Keratinocyte (primary cell): ENCODE results near the gene TECR. TPM values are rescaled to one million over a fixed set of nuclear protein-coding genes. Genes with fewer than 3 reads are reported as not detected.

Source experiments
- DNase-seq: peaks from one replicate; pipeline ENCODE4 v3.0.0-alpha.2; 2011; ENCODE audit warnings: low read depth, missing footprints, low spot score
- FAIRE-seq: peaks from 2 replicates; lab custom pipeline; 2011; peaks lifted over from hg19 to GRCh38; lab: Jason Lieb, UNC
- H2AFZ ChIP-seq: 2 replicates; pipeline ENCODE4 v1.6.0; 2012; ENCODE audit warnings: low read length, control low read depth, inconsistent platforms; ENCODE audit not compliant: control insufficient read depth
- H3K27ac ChIP-seq: 2 replicates; pipeline ENCODE4 v1.5.1; 2011; ENCODE audit warnings: low read length; ENCODE audit not compliant: control insufficient read depth, insufficient read depth
- H3K27me3 ChIP-seq: 3 replicates; pipeline ENCODE4 v1.6.0; 2011; ENCODE audit warnings: low read length; ENCODE audit not compliant: control insufficient read depth, insufficient read depth; ENCODE audit errors: extremely low read depth
- H3K36me3 ChIP-seq, 2 experiments: 2 replicates in 1 of 2; 3 replicates in 1 of 2; pipeline ENCODE4 v1.5.1; 2011; ENCODE audit warnings: low read length in 2 of 2, mild to moderate bottlenecking in 1 of 2; ENCODE audit not compliant: control insufficient read depth in 2 of 2, insufficient read depth in 2 of 2; ENCODE audit errors: extremely low read depth in 1 of 2
- H3K4me1 ChIP-seq: 3 replicates; pipeline ENCODE4 v1.5.1; 2011; ENCODE audit warnings: low read length; ENCODE audit not compliant: control insufficient read depth, insufficient read depth; ENCODE audit errors: extremely low read depth
- H3K4me2 ChIP-seq: 3 replicates; pipeline ENCODE4 v1.6.0; 2011; ENCODE audit warnings: low read depth, low read length; ENCODE audit not compliant: control insufficient read depth, insufficient read depth; ENCODE audit errors: extremely low read depth
- H3K4me3 ChIP-seq, 3 experiments: fragments of 200-600 bp in 1 of 3; sonication (generic) in 1 of 3; 2 replicates in 2 of 3; 3 replicates in 1 of 3; pipeline ENCODE4 v1.5.1; 2011 to 2016; ENCODE audit warnings: low read length in 3 of 3, mild to moderate bottlenecking in 3 of 3, control low read depth in 2 of 3, inconsistent platforms in 1 of 3, low read depth in 1 of 3, mixed read lengths in 1 of 3, mixed run types in 1 of 3, moderate library complexity in 1 of 3; ENCODE audit not compliant: control insufficient read depth in 2 of 3, insufficient read depth in 2 of 3; ENCODE audit errors: extremely low read depth in 1 of 3
- H3K79me2 ChIP-seq: 2 replicates; pipeline ENCODE4 v1.6.0; 2012; ENCODE audit warnings: low read length; ENCODE audit not compliant: control insufficient read depth, insufficient read depth
- H3K9ac ChIP-seq: 3 replicates; pipeline ENCODE4 v1.6.0; 2011; ENCODE audit warnings: low read length; ENCODE audit not compliant: control insufficient read depth, insufficient read depth; ENCODE audit errors: extremely low read depth
- H3K9me1 ChIP-seq: 3 replicates; pipeline ENCODE4 v1.6.0; 2011; ENCODE audit warnings: low read length; ENCODE audit not compliant: control insufficient read depth, insufficient read depth; ENCODE audit errors: extremely low read depth
- H3K9me3 ChIP-seq: 2 replicates; pipeline ENCODE4 v1.5.1; 2012; ENCODE audit warnings: low read depth, low read length; ENCODE audit not compliant: control insufficient read depth
- H4K20me1 ChIP-seq: 3 replicates; pipeline ENCODE4 v1.6.0; 2011; ENCODE audit warnings: low read length; ENCODE audit not compliant: control insufficient read depth, insufficient read depth; ENCODE audit errors: extremely low read depth
- CTCF ChIP-seq, 3 experiments: IDR thresholded peaks in 1 of 3; conservative IDR thresholded peaks in 1 of 3; optimal IDR thresholded peaks in 1 of 3; 2 replicates in 2 of 3; 3 replicates in 1 of 3; pipeline versions ENCODE3 to v1.5.1; 2011; ENCODE audit warnings: low read length in 3 of 3, mild to moderate bottlenecking in 3 of 3, moderate library complexity in 2 of 3, control low read depth in 1 of 3, inconsistent platforms in 1 of 3; ENCODE audit not compliant: insufficient read depth in 2 of 3; ENCODE audit errors: extremely low read depth in 1 of 3
- EZH2 ChIP-seq: IDR thresholded peaks from one replicate; pipeline ENCODE4 v1.6.1; 2012; ENCODE audit warnings: inconsistent platforms, mild to moderate bottlenecking, low read length, moderate library complexity
- dilution Hi-C: fragments of 300-500 bp; cut with MboI; formaldehyde crosslinking; loops from one replicate; pipeline ENCODE4 v1.7.0; 2020; ENCODE audit warnings: low sequenced_read_pairs; ENCODE audit not compliant: extremely low pct_ligation_motif_present
- polyA plus RNA-seq, 5 experiments: library from polyadenylated mRNA; depleted of rRNA in 3 of 5; stranded (reverse) in 3 of 5; stranded (forward) in 1 of 5; unstranded in 1 of 5; fragments of >200 nt; gene quantifications; 1 replicate in 1 of 5; 2 replicates in 3 of 5; 3 replicates in 1 of 5; pipeline versions ENCODE4 v1.2.1 to v1.2.3, GENCODE V29; 2011 to 2012; ENCODE audit warnings: missing spikeins in 2 of 5, low read depth in 1 of 5, low replicate concordance in 1 of 5

Gene TECR
- polyA plus RNA-seq, 1 donor (not counting 4 experiments of a cell fraction or from before 2014, with no cell fraction given), result 92.3 TPM

- no peak overlapping the region for H3K27ac ChIP-seq
- peaks cover 2% of the 10 kb centered on the region for H3K9me3 ChIP-seq
- no peaks in the 10 kb centered on the region for H4K20me1 ChIP-seq
- no peaks in the 10 kb centered on the region for H3K27me3 ChIP-seq
- no peak for FAIRE-seq
- H2AFZ ChIP-seq, result no peak overlapping the region
- H3K79me2 ChIP-seq, result no peaks in the 10 kb centered on the region
- H3K4me2 ChIP-seq, result no peak overlapping the region
- H3K4me3 ChIP-seq, result no peak overlapping the region
- no peak overlapping the region for H3K9ac ChIP-seq
- DNase-seq, result no peak
- dilution Hi-C loops, result no loop called here
- no peaks in the 10 kb centered on the region for H3K4me1 ChIP-seq
- TF ChIP-seq CTCF (optimal IDR thresholded peaks at IDR 0.05 in 1 of 3, IDR thresholded peaks at IDR 0.05 in 1 of 3, conservative IDR thresholded peaks at IDR 0.05 in 1 of 3; ENCODE audit: extremely low read depth in 1 of 3, insufficient read depth in 2 of 3, low read length in 3 of 3) (no peak), EZH2 (no peak)
- H3K36me3 ChIP-seq, result no peaks in the 10 kb centered on the region
- H3K9me1 ChIP-seq, result no peaks in the 10 kb centered on the region
Observed at GRCh38 chr19:14599548-14600147, 70.3 kb downstream of the TECR start.

- dilution Hi-C loops, result no loop called here
- Histone ChIP-seq H3K9me1 (no peaks in the 10 kb centered on the region), H3K36me3 (no peaks in the 10 kb centered on the region), H3K4me3 (no peak overlapping the region), H2AFZ (no peak overlapping the region), H3K27ac (no peak overlapping the region), H3K9ac (no peak overlapping the region), H3K79me2 (no peaks in the 10 kb centered on the region), H3K4me2 (no peak overlapping the region), H4K20me1 (no peaks in the 10 kb centered on the region), H3K27me3 (no peaks in the 10 kb centered on the region), H3K9me3 (no peaks in the 10 kb centered on the region), H3K4me1 (no peaks in the 10 kb centered on the region)
- FAIRE-seq, result no peak
- DNase-seq, result no peak
- TF ChIP-seq EZH2 (no peak), CTCF (optimal IDR thresholded peaks at IDR 0.05 in 1 of 3, IDR thresholded peaks at IDR 0.05 in 1 of 3, conservative IDR thresholded peaks at IDR 0.05 in 1 of 3; ENCODE audit: extremely low read depth in 1 of 3, insufficient read depth in 2 of 3, low read length in 3 of 3) (no peak)
Observed at GRCh38 chr19:14603990-14604387, 74.6 kb downstream of the TECR start.
